ENCODE data around the gene FOXRED2.

DNA sequence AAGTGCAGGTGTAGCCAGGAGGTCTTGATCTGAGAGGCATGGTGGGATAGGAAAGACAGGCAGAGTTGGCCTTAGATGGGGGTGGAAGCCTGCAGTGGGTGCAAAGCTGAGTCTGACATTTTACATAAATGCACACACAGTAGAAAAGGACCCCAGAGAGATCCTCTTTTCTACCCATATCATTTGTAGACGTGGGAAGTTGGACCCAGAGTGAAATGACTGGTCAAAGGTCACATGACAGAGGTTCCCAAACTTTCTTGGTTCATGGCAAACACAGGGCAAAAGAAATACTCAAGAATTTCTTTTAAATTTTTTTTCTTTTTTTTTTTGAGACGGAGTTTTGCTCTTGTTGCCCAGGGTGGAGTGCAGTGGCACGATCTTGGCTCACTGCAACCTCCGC is 6.2 kb upstream of the FOXRED2 start:
- TF ChIP-seq POLR2A (IDR thresholded peaks at IDR 0.05; ENCODE audit: low read depth, low read length): no peak
- TF ChIP-seq BHLHE40 (IDR thresholded peaks at IDR 0.05; ENCODE audit: low read depth, low read length): no peak
- TF ChIP-seq, protein P1, sequence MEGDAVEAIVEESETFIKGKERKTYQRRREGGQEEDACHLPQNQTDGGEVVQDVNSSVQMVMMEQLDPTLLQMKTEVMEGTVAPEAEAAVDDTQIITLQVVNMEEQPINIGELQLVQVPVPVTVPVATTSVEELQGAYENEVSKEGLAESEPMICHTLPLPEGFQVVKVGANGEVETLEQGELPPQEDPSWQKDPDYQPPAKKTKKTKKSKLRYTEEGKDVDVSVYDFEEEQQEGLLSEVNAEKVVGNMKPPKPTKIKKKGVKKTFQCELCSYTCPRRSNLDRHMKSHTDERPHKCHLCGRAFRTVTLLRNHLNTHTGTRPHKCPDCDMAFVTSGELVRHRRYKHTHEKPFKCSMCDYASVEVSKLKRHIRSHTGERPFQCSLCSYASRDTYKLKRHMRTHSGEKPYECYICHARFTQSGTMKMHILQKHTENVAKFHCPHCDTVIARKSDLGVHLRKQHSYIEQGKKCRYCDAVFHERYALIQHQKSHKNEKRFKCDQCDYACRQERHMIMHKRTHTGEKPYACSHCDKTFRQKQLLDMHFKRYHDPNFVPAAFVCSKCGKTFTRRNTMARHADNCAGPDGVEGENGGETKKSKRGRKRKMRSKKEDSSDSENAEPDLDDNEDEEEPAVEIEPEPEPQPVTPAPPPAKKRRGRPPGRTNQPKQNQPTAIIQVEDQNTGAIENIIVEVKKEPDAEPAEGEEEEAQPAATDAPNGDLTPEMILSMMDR (conservative IDR thresholded peaks at IDR 0.05; ENCODE audit: low read depth, low read length): no peak
- TF ChIP-seq RAD21 (IDR thresholded peaks at IDR 0.05; ENCODE audit: low read length): no peak
- no peak for TF ChIP-seq CEBPB (IDR thresholded peaks at IDR 0.05; ENCODE audit: low read depth, low read length)
- no peak for TF ChIP-seq RFX5 (IDR thresholded peaks at IDR 0.05; ENCODE audit: low read depth, low read length)
- no peak for TF ChIP-seq MAFK (IDR thresholded peaks at IDR 0.05; ENCODE audit: low read depth, low read length)
- TF ChIP-seq, protein P2, sequence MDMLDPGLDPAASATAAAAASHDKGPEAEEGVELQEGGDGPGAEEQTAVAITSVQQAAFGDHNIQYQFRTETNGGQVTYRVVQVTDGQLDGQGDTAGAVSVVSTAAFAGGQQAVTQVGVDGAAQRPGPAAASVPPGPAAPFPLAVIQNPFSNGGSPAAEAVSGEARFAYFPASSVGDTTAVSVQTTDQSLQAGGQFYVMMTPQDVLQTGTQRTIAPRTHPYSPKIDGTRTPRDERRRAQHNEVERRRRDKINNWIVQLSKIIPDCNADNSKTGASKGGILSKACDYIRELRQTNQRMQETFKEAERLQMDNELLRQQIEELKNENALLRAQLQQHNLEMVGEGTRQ (IDR thresholded peaks at IDR 0.05; ENCODE audit: low read depth, low read length): no peak
- no peak for TF ChIP-seq MAZ (IDR thresholded peaks at IDR 0.05; ENCODE audit: borderline replicate concordance, low read depth, low read length)
- TF ChIP-seq, protein P3, sequence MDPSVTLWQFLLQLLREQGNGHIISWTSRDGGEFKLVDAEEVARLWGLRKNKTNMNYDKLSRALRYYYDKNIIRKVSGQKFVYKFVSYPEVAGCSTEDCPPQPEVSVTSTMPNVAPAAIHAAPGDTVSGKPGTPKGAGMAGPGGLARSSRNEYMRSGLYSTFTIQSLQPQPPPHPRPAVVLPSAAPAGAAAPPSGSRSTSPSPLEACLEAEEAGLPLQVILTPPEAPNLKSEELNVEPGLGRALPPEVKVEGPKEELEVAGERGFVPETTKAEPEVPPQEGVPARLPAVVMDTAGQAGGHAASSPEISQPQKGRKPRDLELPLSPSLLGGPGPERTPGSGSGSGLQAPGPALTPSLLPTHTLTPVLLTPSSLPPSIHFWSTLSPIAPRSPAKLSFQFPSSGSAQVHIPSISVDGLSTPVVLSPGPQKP (IDR thresholded peaks at IDR 0.05; ENCODE audit: borderline replicate concordance, low read depth, low read length): no peak
- no peak for TF ChIP-seq SMC3 (IDR thresholded peaks at IDR 0.05; ENCODE audit: low read depth, low read length)
- no peak for TF ChIP-seq NFE2L2 (IDR thresholded peaks at IDR 0.05; ENCODE audit: low read depth, low read length)
- TF ChIP-seq CHD1 (IDR thresholded peaks at IDR 0.05; ENCODE audit: low read depth, low read length): no peak
- no peak for TF ChIP-seq MXI1 (IDR thresholded peaks at IDR 0.05; ENCODE audit: borderline replicate concordance, low read depth, low read length)
